ENCODE measurements around the gene SNCB. TPM values are rescaled to one million over a fixed set of nuclear protein-coding genes. Genes with fewer than 3 reads are reported as not detected.

Gene SNCB
- total RNA-seq, 4 donors from 2014 or later, result not detected

- peaks cover 0 to 57% of the 10 kb centered on the region in 2 donors for H3K27me3 ChIP-seq
- WGBS, 2 donors, result 65 to 72% methylated on average over 19 of the region's 19 CpGs
- TF ChIP-seq CTCF (IDR thresholded peaks at IDR 0.05) (no peak), EP300 (IDR thresholded peaks at IDR 0.05) (no peak), POLR2A (IDR thresholded peaks at IDR 0.05) (no peak)
These were observed 45.5 kb upstream of the SNCB start for GRCh38 chr5:176675676-176676360.

GRCh38 chr5:176674799-176675198 is 44.5 kb upstream of the SNCB start:
- H3K9me3 ChIP-seq, result no peaks in the 10 kb centered on the region
- no peak for DNase-seq (ENCODE audit: low spot score in 2 of 2)
- H3K36me3 ChIP-seq, result no peaks in the 10 kb centered on the region
- H3K27ac ChIP-seq, result no peak overlapping the region
- TF ChIP-seq EP300 (IDR thresholded peaks at IDR 0.05) (no peak), CTCF (IDR thresholded peaks at IDR 0.05) (no peak), POLR2A (IDR thresholded peaks at IDR 0.05) (no peak)
- peaks cover 0 to 57% of the 10 kb centered on the region in 2 donors for H3K27me3 ChIP-seq
- no peak overlapping the region for H3K4me3 ChIP-seq
- 81% methylated on average over 17 of the region's 17 CpGs for WGBS, 2 donors
- H3K4me1 ChIP-seq, result peaks cover 0 to 2% (median 0%) of the 10 kb centered on the region in 4 donors

More at GRCh38 chr5:176675676-176676360, 45.5 kb upstream of the SNCB start:
- no peak overlapping the region for H3K27ac ChIP-seq
- no peak for DNase-seq (ENCODE audit: low spot score in 2 of 2)
- peaks cover 0 to 9% (median 0%) of the 10 kb centered on the region in 4 donors for H3K4me1 ChIP-seq
- no peak overlapping the region for H3K4me3 ChIP-seq
- H3K36me3 ChIP-seq, result no peaks in the 10 kb centered on the region
- H3K9me3 ChIP-seq, result no peaks in the 10 kb centered on the region

- no peaks in the 10 kb centered on the region for H3K36me3 ChIP-seq
- H3K27ac ChIP-seq, result no peak overlapping the region
- no peak overlapping the region for H3K4me3 ChIP-seq
- no peak for DNase-seq (ENCODE audit: low spot score in 2 of 2)
- TF ChIP-seq POLR2A (IDR thresholded peaks at IDR 0.05) (no peak), EP300 (IDR thresholded peaks at IDR 0.05) (no peak), CTCF (IDR thresholded peaks at IDR 0.05) (no peak)
- 83 to 85% methylated on average over 17 to 18 of the region's 18 CpGs for WGBS, 2 donors
- H3K27me3 ChIP-seq, result peaks cover 0 to 48% of the 10 kb centered on the region in 2 donors
- H3K4me1 ChIP-seq, result no peaks in the 10 kb centered on the region
- H3K9me3 ChIP-seq, result no peaks in the 10 kb centered on the region
These were observed 43.6 kb upstream of the SNCB start for GRCh38 chr5:176673651-176674583.

- no peak for DNase-seq (ENCODE audit: low spot score in 2 of 2)
- Histone ChIP-seq H3K36me3 (no peaks in the 10 kb centered on the region), H3K4me3 (no peak overlapping the region), H3K27ac (no peak overlapping the region), H3K9me3 (no peaks in the 10 kb centered on the region), H3K27me3 (peaks cover 0 to 41% of the 10 kb centered on the region in 2 donors), H3K4me1 (no peaks in the 10 kb centered on the region)
- WGBS, 2 donors, result 46 to 47% methylated on average over 18 of the region's 18 CpGs
- TF ChIP-seq POLR2A (IDR thresholded peaks at IDR 0.05) (no peak), EP300 (IDR thresholded peaks at IDR 0.05) (no peak)
These were observed 41.8 kb upstream of the SNCB start for GRCh38 chr5:176671890-176672747.

GRCh38 chr5:176671399-176671798 is 41.1 kb upstream of the SNCB start:
- Histone ChIP-seq H3K9me3 (no peaks in the 10 kb centered on the region), H3K4me3 (no peak overlapping the region), H3K36me3 (no peaks in the 10 kb centered on the region), H3K27me3 (peaks cover 0 to 41% of the 10 kb centered on the region in 2 donors), H3K4me1 (no peaks in the 10 kb centered on the region), H3K27ac (no peak overlapping the region)
- no peak for DNase-seq (ENCODE audit: low spot score in 2 of 2)
- WGBS, 2 donors, result 61 to 69% methylated on average over 4 of the region's 4 CpGs
- TF ChIP-seq EP300 (IDR thresholded peaks at IDR 0.05) (no peak), CTCF (IDR thresholded peaks at IDR 0.05) (no peak), POLR2A (IDR thresholded peaks at IDR 0.05) (no peak)
